SU-DHL-6 (cell line): ENCODE results near the gene DERL3.

ENCODE experiments used
- CTCF ChIP-seq: fragments of 200-600 bp; sonication (generic); IDR thresholded peaks from one replicate; pipeline ENCODE4 v1.5.1; 2017; ENCODE audit warnings: antibody characterized with exemption, mild to moderate bottlenecking, low read length, moderate library complexity; ENCODE audit not compliant: insufficient read depth, poor library complexity, severe bottlenecking
- EZH2phosphoT487 ChIP-seq: fragments of 200-600 bp; sonication (generic), shearing (Covaris generic); conservative IDR thresholded peaks from 2 replicates; pipeline ENCODE4 v1.6.1; 2018; ENCODE audit warnings: mild to moderate bottlenecking, antibody characterized with exemption, low read length, moderate library complexity, mixed read lengths

GRCh38 chr22:23823331-23823791 lies 15.4 kb downstream of the DERL3 start:
- TF ChIP-seq EZH2phosphoT487: no peak
- TF ChIP-seq CTCF: no peak
